SK-N-MC (cell line): ENCODE results near the gene ANK3.

Experiments used
- EZH2 ChIP-seq: fragments of 200-600 bp; sonication (generic); IDR thresholded peaks from one replicate; pipeline ENCODE4 v1.6.1; 2017; ENCODE audit warnings: antibody characterized with exemption
- FOXP2 ChIP-seq: optimal IDR thresholded peaks from 2 replicates; pipeline ENCODE3; 2011; ENCODE audit warnings: mild to moderate bottlenecking, moderate library complexity; ENCODE audit not compliant: insufficient read depth; ENCODE audit errors: extremely low read length, control extremely low read depth
- POLR2AphosphoS5 ChIP-seq: IDR thresholded peaks from 2 replicates; pipeline ENCODE4 v1.6.1; 2012; ENCODE audit warnings: mild to moderate bottlenecking, low read depth, low read length, borderline replicate concordance

GRCh38 chr10:60276232-60276631 lies 113.4 kb downstream of the ANK3 start:
- no peak for TF ChIP-seq POLR2AphosphoS5
- no peak for TF ChIP-seq EZH2
- no peak for TF ChIP-seq FOXP2
